ENCODE data around the gene TRAPPC3.

- TF ChIP-seq CTCF (IDR thresholded peaks at IDR 0.05) (no peak), POLR2A (IDR thresholded peaks at IDR 0.05) (no peak)
Observed at GRCh38 chr1:36091141-36091540, 58.1 kb downstream of the TRAPPC3 start.
